Cardiac muscle cell (in vitro differentiated cells and primary cell): Measurements from ENCODE around the gene SIGLEC12. TPM values are rescaled to one million over a fixed set of nuclear protein-coding genes. Genes with fewer than 3 reads are reported as not detected.

Experiments used
- DNase-seq, 2 donors: peaks; one replicate each; pipeline versions ENCODE4 v3.0.0 to v3.0.0-alpha.2; 2010 to 2017; ENCODE audit warnings: low read depth in 1 of 2, low spot score in 1 of 2
- H3K27ac ChIP-seq: fragments of 200-600 bp; sonication (generic); 2 replicates; pipeline ENCODE4 v1.5.1; 2016
- H3K27me3 ChIP-seq: fragments of 200-600 bp; sonication (generic); 2 replicates; pipeline ENCODE4 v1.6.0; 2016; ENCODE audit warnings: control low read depth
- H3K36me3 ChIP-seq: fragments of 200-600 bp; sonication (generic); 2 replicates; pipeline ENCODE4 v1.5.1; 2016; ENCODE audit warnings: control low read depth
- H3K4me1 ChIP-seq: fragments of 200-600 bp; sonication (generic); 2 replicates; pipeline ENCODE4 v1.8.1; 2017; ENCODE audit warnings: low read depth, mild to moderate bottlenecking, mixed run types
- H3K4me3 ChIP-seq: fragments of 200-600 bp; sonication (generic); 2 replicates; pipeline ENCODE4 v1.5.1; 2016; ENCODE audit warnings: mild to moderate bottlenecking
- H3K9me3 ChIP-seq: fragments of 200-600 bp; sonication (generic); 2 replicates; pipeline ENCODE4 v1.5.1; 2017; ENCODE audit warnings: low read depth, mild to moderate bottlenecking, control low read depth
- polyA plus RNA-seq: library from polyadenylated mRNA; unstranded; fragments of >200 nt; fragmentation: Nextera tagmentation; extraction: Ambion mirVana; gene quantifications from 2 replicates; pipeline ENCODE4 v1.2.1, GENCODE V29; 2016
- total RNA-seq: library from RNA; depleted of rRNA; stranded (reverse); fragments of >200 nt; gene quantifications from 2 replicates; pipeline ENCODE4 v1.2.3, GENCODE V29; 2016
- TF ChIP-seq, protein P1 (sequence below): IDR thresholded peaks from 2 replicates; pipeline ENCODE4 v1.5.1; 2012; ENCODE audit warnings: low read depth, mild to moderate bottlenecking, low read length

SIGLEC12 gene
- total and polyA plus RNA-seq, 2 experiments from 2014 or later = not detected

DNA sequence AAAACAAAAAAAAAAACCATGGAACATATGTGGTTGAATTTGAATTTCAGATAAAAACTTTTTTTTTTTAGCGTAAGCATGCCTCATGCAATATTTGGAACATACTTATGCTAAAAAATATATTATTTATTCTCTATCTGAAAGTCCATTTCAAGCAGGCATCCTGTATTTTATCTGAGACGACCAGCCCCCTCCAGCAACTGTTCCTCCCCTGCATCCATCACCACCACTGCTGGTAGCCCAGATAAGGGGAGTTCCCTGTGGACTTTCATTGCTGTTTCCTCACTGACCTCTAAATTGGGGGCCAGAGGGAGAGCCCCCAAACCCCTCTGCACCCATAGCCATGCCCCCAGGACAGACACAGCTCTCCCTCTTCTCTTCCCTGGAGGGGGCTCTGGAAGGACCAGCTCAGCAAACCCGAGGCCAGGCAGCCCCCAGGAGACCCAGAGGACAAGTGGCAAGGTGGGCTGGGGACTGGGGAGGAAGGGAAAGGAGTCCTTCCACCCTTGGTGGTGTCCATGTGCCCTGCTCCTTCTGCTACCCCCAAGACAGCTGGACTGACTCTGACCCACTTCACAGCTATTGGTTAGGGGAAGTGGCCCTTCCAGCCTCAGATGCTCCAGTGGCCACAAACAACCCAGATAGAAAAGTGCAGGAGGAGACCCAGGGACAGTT, 6.6 kb upstream of the SIGLEC12 start:
- no peak for DNase-seq
- H3K27ac ChIP-seq = no peak overlapping the region
- H3K4me1 ChIP-seq = no peaks in the 10 kb centered on the region
- no peak overlapping the region for H3K4me3 ChIP-seq
- TF ChIP-seq, protein P1, sequence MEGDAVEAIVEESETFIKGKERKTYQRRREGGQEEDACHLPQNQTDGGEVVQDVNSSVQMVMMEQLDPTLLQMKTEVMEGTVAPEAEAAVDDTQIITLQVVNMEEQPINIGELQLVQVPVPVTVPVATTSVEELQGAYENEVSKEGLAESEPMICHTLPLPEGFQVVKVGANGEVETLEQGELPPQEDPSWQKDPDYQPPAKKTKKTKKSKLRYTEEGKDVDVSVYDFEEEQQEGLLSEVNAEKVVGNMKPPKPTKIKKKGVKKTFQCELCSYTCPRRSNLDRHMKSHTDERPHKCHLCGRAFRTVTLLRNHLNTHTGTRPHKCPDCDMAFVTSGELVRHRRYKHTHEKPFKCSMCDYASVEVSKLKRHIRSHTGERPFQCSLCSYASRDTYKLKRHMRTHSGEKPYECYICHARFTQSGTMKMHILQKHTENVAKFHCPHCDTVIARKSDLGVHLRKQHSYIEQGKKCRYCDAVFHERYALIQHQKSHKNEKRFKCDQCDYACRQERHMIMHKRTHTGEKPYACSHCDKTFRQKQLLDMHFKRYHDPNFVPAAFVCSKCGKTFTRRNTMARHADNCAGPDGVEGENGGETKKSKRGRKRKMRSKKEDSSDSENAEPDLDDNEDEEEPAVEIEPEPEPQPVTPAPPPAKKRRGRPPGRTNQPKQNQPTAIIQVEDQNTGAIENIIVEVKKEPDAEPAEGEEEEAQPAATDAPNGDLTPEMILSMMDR = no peak
- no peaks in the 10 kb centered on the region for H3K36me3 ChIP-seq
- no peaks in the 10 kb centered on the region for H3K9me3 ChIP-seq
- H3K27me3 ChIP-seq = no peaks in the 10 kb centered on the region

DNA sequence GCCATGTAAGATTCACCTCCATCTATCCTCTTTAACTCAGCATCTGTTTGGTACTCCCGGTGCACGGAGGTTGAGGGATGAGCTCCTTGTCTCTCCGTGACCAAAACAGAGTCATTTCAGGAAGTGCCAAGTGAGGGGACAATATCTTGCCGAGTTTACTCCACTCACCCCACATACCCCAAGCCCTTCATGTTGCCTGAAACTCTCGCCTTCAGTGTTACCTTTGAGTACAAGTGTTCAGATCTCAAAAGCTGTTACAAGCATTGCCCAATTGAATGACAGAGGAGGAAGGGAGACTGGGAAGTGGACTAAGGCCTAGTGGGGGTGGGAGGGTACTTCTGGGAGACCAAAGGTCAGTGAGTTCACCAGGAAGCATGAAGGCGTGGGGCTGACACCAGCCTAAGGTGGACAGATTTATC, 6.0 kb upstream of the SIGLEC12 start:
- Histone ChIP-seq H3K4me1 (no peaks in the 10 kb centered on the region), H3K27ac (no peak overlapping the region), H3K36me3 (no peaks in the 10 kb centered on the region), H3K27me3 (no peaks in the 10 kb centered on the region), H3K4me3 (no peak overlapping the region), H3K9me3 (no peaks in the 10 kb centered on the region)
- TF ChIP-seq, protein P1 = no peak
- no peak for DNase-seq

DNA sequence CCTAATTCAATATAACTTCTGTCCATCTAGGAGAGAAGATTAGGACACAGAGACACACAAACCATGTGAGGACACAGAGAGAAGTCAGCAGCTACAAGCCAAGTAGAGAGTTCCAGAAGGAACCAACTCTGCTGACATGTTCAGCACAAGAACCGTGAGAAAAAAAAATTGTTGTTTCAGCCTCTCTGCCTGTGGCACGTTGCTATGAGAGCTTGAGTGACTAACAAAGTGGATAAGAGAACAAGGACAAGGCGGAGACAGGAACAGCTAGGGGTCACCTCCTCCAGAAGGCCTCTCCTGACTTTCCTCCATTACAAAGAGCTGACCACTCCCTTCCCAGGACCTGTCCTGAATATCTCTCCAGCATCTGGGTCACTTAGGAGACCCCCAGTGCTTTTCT, 5.6 kb upstream of the SIGLEC12 start:
- H3K27me3 ChIP-seq = no peaks in the 10 kb centered on the region
- H3K4me1 ChIP-seq = no peaks in the 10 kb centered on the region
- TF ChIP-seq, protein P1 = no peak
- no peaks in the 10 kb centered on the region for H3K36me3 ChIP-seq
- DNase-seq = no peak
- no peak overlapping the region for H3K27ac ChIP-seq
- no peak overlapping the region for H3K4me3 ChIP-seq
- H3K9me3 ChIP-seq = no peaks in the 10 kb centered on the region

DNA sequence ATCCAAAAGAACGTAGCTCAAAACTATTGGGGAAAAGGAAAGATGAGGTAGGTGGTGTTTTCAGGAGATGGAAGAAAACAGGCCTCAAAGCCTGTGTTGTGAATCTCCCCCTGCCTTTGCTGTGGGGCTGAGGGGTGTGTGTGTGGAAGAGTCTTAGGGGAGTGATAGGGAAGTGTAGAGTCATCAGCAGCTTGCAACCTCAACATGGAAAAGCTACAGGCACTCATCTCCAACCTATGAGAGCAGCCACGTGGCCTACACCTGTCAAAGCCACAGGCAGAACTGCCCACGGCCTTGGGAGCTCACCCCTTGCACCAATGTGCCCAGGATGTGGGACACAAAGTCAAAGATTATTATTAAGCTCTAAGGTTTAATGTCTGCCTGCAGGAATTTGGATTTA, 4.3 kb upstream of the SIGLEC12 start:
- H3K27ac ChIP-seq = no peak overlapping the region
- no peak for DNase-seq
- H3K4me1 ChIP-seq = no peaks in the 10 kb centered on the region
- TF ChIP-seq, protein P1 = no peak
- no peak overlapping the region for H3K4me3 ChIP-seq
- H3K36me3 ChIP-seq = no peaks in the 10 kb centered on the region
- no peaks in the 10 kb centered on the region for H3K9me3 ChIP-seq
- H3K27me3 ChIP-seq = no peaks in the 10 kb centered on the region

DNA sequence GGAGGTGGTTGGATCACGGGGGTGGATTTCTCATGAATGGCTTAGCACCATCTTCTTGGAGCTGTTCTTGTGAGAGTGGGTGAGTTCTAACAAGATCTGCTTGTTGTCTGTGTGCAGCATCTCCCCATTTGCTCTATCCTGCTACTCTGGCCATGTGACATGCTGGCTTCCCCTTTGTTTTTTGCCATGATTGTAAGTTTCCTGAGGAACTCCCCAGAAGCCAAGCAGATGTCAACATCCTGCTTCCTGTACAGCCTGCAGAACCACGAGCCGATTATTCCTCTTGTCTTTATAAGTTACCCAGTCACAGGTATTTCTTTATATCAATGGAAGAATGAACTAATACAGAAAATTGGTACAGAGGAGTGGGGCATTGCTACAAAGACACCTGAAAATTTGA, 2.3 kb upstream of the SIGLEC12 start:
- DNase-seq = no peak
- TF ChIP-seq, protein P1 = no peak
- Histone ChIP-seq H3K4me3 (no peak overlapping the region), H3K9me3 (no peaks in the 10 kb centered on the region), H3K27ac (no peak overlapping the region), H3K36me3 (no peaks in the 10 kb centered on the region), H3K4me1 (no peaks in the 10 kb centered on the region), H3K27me3 (no peaks in the 10 kb centered on the region)
